D721Med (cell line): ENCODE results near the gene SPINK6.

ENCODE experiments used
- DNase-seq: peaks from one replicate; pipeline ENCODE4 v3.0.0; 2011; ENCODE audit warnings: low spot score; ENCODE audit not compliant: insufficient read length
- FAIRE-seq: peaks from 2 replicates; lab custom pipeline; 2011; peaks lifted over from hg19 to GRCh38; lab: Jason Lieb, UNC
- CTCF ChIP-seq: IDR thresholded peaks from 2 replicates; pipeline ENCODE4 v1.5.1; 2012; ENCODE audit warnings: mild to moderate bottlenecking, control low read depth; ENCODE audit not compliant: insufficient read depth; ENCODE audit errors: missing control alignments

The SPINK6 gene

GRCh38 chr5:148172377-148172776 lies 30.5 kb upstream of the SPINK6 start:
- DNase-seq (no peak), FAIRE-seq (no peak)
- TF ChIP-seq CTCF, result no peak

DNA sequence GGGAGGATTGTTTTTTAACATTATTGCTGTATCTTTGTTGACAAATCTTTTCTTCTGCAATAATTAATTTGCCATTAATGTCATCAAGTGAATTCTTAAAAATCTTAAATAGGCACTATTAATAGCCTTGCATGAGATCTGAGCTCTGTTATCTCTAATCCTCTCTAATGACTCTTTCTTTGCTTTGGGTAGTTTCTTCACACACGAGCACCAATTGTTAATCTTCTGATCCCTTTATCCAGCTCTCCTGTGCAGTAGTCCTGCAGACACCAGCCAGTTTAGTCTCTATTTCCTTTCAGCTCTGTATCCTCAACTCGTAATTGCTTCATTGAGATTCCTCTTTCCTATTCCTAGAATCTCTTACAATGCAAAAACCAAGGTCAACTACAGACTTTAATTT lies 26.4 kb upstream of the SPINK6 start:
- peak; percentile 21 for FAIRE-seq
- TF ChIP-seq CTCF, result no peak
- DNase-seq, result no peak

DNA sequence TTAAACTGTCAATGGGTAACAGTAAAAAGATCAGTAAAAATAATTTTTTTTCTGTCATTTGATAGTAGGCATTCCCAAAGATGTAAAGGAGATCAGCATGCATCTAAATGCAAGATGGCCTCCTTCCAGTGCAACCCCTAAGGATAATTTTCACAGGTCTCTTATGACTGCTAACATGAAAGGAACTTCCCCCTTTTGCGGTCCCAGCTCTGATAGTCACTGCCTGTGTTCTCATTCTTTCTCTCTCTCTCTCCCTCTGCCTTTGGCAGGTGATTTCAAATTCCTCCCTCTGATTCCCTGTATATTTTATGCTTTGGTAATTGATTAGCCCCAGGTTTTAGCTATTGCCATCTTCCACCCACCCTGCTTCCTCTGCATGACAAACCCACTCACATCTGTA lies 25.6 kb upstream of the SPINK6 start:
- FAIRE-seq, result no peak
- DNase-seq, result no peak
- no peak for TF ChIP-seq CTCF

- peak; percentile 89 for FAIRE-seq
Observed at GRCh38 chr5:148179234-148179824, 23.5 kb upstream of the SPINK6 start.

DNA sequence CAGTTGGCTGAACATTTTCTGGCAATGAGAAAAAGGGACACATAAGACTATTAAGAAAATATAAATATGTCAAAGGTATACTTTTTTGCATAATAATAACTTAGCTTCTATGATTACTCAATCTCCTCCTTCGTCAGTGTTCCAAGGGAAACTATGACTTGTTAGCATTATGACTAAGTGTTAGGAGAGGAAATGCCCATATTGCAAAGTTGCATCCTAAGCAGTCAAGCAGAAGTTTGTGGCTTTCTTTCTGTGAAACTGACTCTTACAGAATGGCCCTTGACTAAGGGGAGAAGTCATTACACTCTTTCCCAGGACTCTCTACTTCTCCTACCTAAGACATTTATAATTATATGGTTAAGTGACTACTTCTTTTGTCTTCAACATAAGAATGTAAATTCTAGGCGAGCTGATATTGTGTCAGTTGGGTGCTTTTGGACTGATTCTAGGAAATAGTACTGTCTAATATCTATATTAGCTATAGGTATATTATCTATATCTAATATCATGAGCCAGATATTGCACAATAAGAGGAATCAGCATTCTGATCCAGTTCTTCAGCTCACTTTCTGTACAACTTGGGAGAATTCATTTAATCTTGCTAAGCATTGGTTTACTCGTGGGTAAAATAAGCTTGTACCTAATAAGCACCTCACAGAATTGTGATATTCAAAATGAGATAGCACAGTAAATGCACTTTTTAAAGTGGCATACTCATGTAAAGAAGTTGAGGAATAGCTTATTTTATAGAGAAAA lies 16.4 kb upstream of the SPINK6 start:
- no peak for FAIRE-seq
- TF ChIP-seq CTCF, result no peak
- DNase-seq, result no peak

More at GRCh38 chr5:148179234-148179824, 23.5 kb upstream of the SPINK6 start:
- TF ChIP-seq CTCF, result peak; percentile 92
- no peak for DNase-seq

DNA sequence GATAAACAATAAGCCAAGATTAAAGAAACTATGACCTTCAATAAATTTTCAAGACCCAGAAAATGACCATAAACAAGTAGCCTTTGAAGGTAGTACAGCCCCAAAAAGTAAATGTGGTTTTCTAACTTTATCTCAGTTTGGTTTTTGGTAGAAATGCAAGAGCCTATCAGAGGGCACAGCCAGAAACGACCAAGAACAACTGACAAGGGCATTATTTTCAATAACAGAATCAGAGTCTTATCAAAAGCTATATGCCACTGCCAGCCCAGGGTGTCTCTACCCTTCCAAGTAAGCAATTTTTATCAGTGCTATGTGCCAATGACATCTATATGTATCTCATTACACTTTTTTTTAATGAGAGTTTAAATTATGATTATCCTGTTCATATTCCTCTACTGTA lies 11.8 kb upstream of the SPINK6 start:
- TF ChIP-seq CTCF, result no peak
- DNase-seq (no peak), FAIRE-seq (no peak)

DNA sequence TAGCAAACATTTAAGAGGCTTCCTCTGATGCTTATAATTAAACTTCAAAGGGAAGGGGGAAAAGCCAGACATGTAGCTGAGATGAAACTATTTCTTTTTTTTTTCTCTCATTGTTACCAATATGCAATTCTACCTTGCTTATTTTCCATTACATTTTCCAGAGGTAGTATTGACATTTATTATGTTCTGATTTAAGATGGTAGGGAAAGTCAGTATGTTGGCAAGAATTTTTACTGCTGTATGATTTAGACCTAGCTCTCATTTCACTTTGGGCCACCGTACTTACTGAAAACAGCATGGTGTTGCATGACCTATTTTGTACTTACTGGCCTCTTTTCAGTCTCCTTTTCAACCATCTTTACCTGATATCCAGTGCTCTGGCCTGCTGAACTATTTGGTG lies 9.6 kb upstream of the SPINK6 start:
- no peak for FAIRE-seq
- TF ChIP-seq CTCF, result no peak
- DNase-seq, result no peak
